IMR-90 (cell line): ENCODE data around the gene KAZN. TPM values are rescaled to one million over a fixed set of nuclear protein-coding genes. Genes with fewer than 3 reads are reported as not detected.

Experiments
- ATAC-seq: fragments of 200-7000 bp; cut with Tn5 transposase; 2 replicates; pipeline ENCODE4 v1.9.1; 2020; ENCODE audit warnings: low read depth, mild to moderate bottlenecking, moderate library complexity
- BruUV-seq: library from RNA; stranded (reverse); fragments of 400-500 nt; replicated peaks from 2 replicates; lab custom pipeline; 2021; lab: Mats Ljungman, UMichigan
- CTCF ChIA-PET: fragments of 300-600 bp; formaldehyde crosslinking; extraction: SDS; loops from one replicate; lab custom pipeline; 2021; ENCODE audit warnings: antibody characterized with exemption; lab: Yijun Ruan, JAX
- POLR2A ChIA-PET: fragments of 300-600 bp; sonication (Branson Sonifier 250); formaldehyde crosslinking; loops from one replicate; lab custom pipeline; 2022; ENCODE audit warnings: antibody characterized with exemption; ENCODE audit not compliant: unreplicated experiment; lab: Charles Lee
- DNase-seq: peaks from one replicate; pipeline ENCODE4 v3.0.0; 2013
- H2AFZ ChIP-seq: replicated peaks from 2 replicates; pipeline ENCODE3; 2013; ENCODE audit warnings: low read length, mild to moderate bottlenecking; ENCODE audit not compliant: poor library complexity
- H2AK5ac ChIP-seq: 2 replicates; pipeline ENCODE4 v1.6.1; 2013; ENCODE audit warnings: low read depth, low read length, inconsistent platforms
- H2AK9ac ChIP-seq: replicated peaks from 2 replicates; pipeline ENCODE3; 2013; ENCODE audit warnings: mild to moderate bottlenecking, low read depth, low read length, moderate library complexity; ENCODE audit not compliant: poor library complexity
- H2BK120ac ChIP-seq: 2 replicates; pipeline ENCODE4 v1.6.1; 2013; ENCODE audit warnings: low read depth, low read length, inconsistent platforms
- H2BK15ac ChIP-seq: 3 replicates; pipeline ENCODE4 v1.6.1; 2013; ENCODE audit warnings: low read depth, low read length, inconsistent platforms
- H2BK20ac ChIP-seq: 2 replicates; pipeline ENCODE4 v1.6.1; 2013; ENCODE audit warnings: low read depth, mild to moderate bottlenecking, inconsistent platforms, low read length, moderate library complexity
- H2BK5ac ChIP-seq: 2 replicates; pipeline ENCODE4 v1.6.1; 2013; ENCODE audit warnings: mild to moderate bottlenecking, low read depth, low read length, inconsistent platforms; ENCODE audit not compliant: poor library complexity, severe bottlenecking
- H3K14ac ChIP-seq: replicated peaks from 2 replicates; pipeline ENCODE4 v1.6.1; 2013; ENCODE audit warnings: low read depth, low read length, inconsistent platforms
- H3K18ac ChIP-seq: 2 replicates; pipeline ENCODE4 v1.6.1; 2013; ENCODE audit warnings: low read depth, low read length, control low read depth
- H3K23ac ChIP-seq: 2 replicates; pipeline ENCODE4 v1.6.1; 2013; ENCODE audit warnings: low read depth, low read length, inconsistent platforms
- H3K27ac ChIP-seq: 2 replicates; pipeline ENCODE4 v1.5.1; 2013; ENCODE audit warnings: mild to moderate bottlenecking, control low read depth, low read length; ENCODE audit not compliant: insufficient read depth
- H3K27me3 ChIP-seq: 2 replicates; pipeline ENCODE4 v1.6.1; 2013; ENCODE audit warnings: low read length; ENCODE audit not compliant: control insufficient read depth, insufficient read depth
- H3K36me3 ChIP-seq: 2 replicates; pipeline ENCODE4 v1.6.1; 2013; ENCODE audit warnings: low read length, mixed read lengths; ENCODE audit not compliant: control insufficient read depth, insufficient read depth
- H3K4ac ChIP-seq: 2 replicates; pipeline ENCODE4 v1.6.1; 2013; ENCODE audit warnings: low read depth, low read length, inconsistent platforms
- H3K4me1 ChIP-seq: 2 replicates; pipeline ENCODE4 v1.6.1; 2013; ENCODE audit warnings: low read length, mixed read lengths; ENCODE audit not compliant: control insufficient read depth, insufficient read depth
- H3K4me2 ChIP-seq: 2 replicates; pipeline ENCODE4 v1.6.1; 2013; ENCODE audit warnings: low read depth, mild to moderate bottlenecking, control low read depth, low read length, moderate library complexity
- H3K4me3 ChIP-seq: 2 replicates; pipeline ENCODE4 v1.5.1; 2013; ENCODE audit warnings: low read depth, mild to moderate bottlenecking, control low read depth, low read length, moderate library complexity; ENCODE audit not compliant: insufficient read depth
- H3K56ac ChIP-seq: 2 replicates; pipeline ENCODE4 v1.6.1; 2013; ENCODE audit warnings: low read length, inconsistent platforms; ENCODE audit not compliant: insufficient read depth; ENCODE audit errors: extremely low read depth
- H3K79me1 ChIP-seq, 2 experiments: 2 replicates each; pipeline ENCODE4 v1.6.1; 2013; ENCODE audit warnings: low read length in 2 of 2, inconsistent platforms in 1 of 2, low read depth in 1 of 2
- H3K9ac ChIP-seq: 2 replicates; pipeline ENCODE4 v1.6.1; 2013; ENCODE audit warnings: low read depth, low read length, control low read depth
- H3K9me1 ChIP-seq: 2 replicates; pipeline ENCODE4 v1.6.1; 2013; ENCODE audit warnings: low read length, inconsistent platforms; ENCODE audit not compliant: insufficient read depth
- H3K9me3 ChIP-seq: 2 replicates; pipeline ENCODE4 v1.6.1; 2013; ENCODE audit warnings: low read length; ENCODE audit not compliant: control insufficient read depth, insufficient read depth
- H4K20me1 ChIP-seq: 2 replicates; pipeline ENCODE4 v1.6.1; 2013; ENCODE audit warnings: low read length, inconsistent platforms; ENCODE audit not compliant: insufficient read depth
- H4K5ac ChIP-seq: 2 replicates; pipeline ENCODE4 v1.6.1; 2013; ENCODE audit warnings: mild to moderate bottlenecking, low read depth, low read length, control low read depth
- H4K8ac ChIP-seq, 2 experiments: 2 replicates each; pipeline ENCODE4 v1.6.1; 2013; ENCODE audit warnings: low read depth in 2 of 2, low read length in 2 of 2, control low read depth in 1 of 2, inconsistent platforms in 1 of 2
- H4K91ac ChIP-seq: 2 replicates; pipeline ENCODE4 v1.6.1; 2013; ENCODE audit warnings: low read depth, low read length, inconsistent platforms; ENCODE audit not compliant: insufficient read depth
- BHLHE40 ChIP-seq: fragments of 150-350 bp; IDR thresholded peaks from 2 replicates; pipeline ENCODE4 v1.6.1; 2016; ENCODE audit warnings: mild to moderate bottlenecking, low read depth, low read length
- CEBPB ChIP-seq: IDR thresholded peaks from 2 replicates; pipeline ENCODE4 v1.6.1; 2012; ENCODE audit warnings: low read depth, low read length, improper control_type of control experiment
- FOS ChIP-seq: fragments of 150-350 bp; IDR thresholded peaks from 2 replicates; pipeline ENCODE4 v1.6.1; 2016; ENCODE audit warnings: low read depth, low read length
- MAFK ChIP-seq: IDR thresholded peaks from 2 replicates; pipeline ENCODE4 v1.6.1; 2012; ENCODE audit warnings: low read depth, low read length, improper control_type of control experiment
- MAZ ChIP-seq: IDR thresholded peaks from 2 replicates; pipeline ENCODE4 v1.6.1; 2012; ENCODE audit warnings: low read depth, mild to moderate bottlenecking, low read length, improper control_type of control experiment, moderate library complexity, borderline replicate concordance
- MXI1 ChIP-seq: IDR thresholded peaks from 2 replicates; pipeline ENCODE4 v1.6.1; 2012; ENCODE audit warnings: low read depth, mild to moderate bottlenecking, low read length, moderate library complexity, borderline replicate concordance
- NFE2L2 ChIP-seq: fragments of 150-350 bp; IDR thresholded peaks from 2 replicates; pipeline ENCODE4 v1.6.1; 2016; ENCODE audit warnings: low read depth, mild to moderate bottlenecking, low read length
- POLR2A ChIP-seq: IDR thresholded peaks from 2 replicates; pipeline ENCODE4 v1.6.1; 2012; ENCODE audit warnings: mild to moderate bottlenecking, low read depth, low read length
- RAD21 ChIP-seq: IDR thresholded peaks from 2 replicates; pipeline ENCODE4 v1.6.1; 2012; ENCODE audit warnings: low read length, improper control_type of control experiment
- RCOR1 ChIP-seq: IDR thresholded peaks from 2 replicates; pipeline ENCODE4 v1.6.1; 2012; ENCODE audit warnings: mild to moderate bottlenecking, low read length, improper control_type of control experiment; ENCODE audit not compliant: insufficient replicate concordance
- RFX5 ChIP-seq: IDR thresholded peaks from 2 replicates; pipeline ENCODE4 v1.8.0; 2012; ENCODE audit warnings: low read depth, mild to moderate bottlenecking, low read length, moderate library complexity
- SMC3 ChIP-seq: fragments of 150-350 bp; IDR thresholded peaks from 2 replicates; pipeline ENCODE4 v1.6.1; 2016; ENCODE audit warnings: low read depth, mild to moderate bottlenecking, antibody characterized with exemption, low read length, moderate library complexity
- WGBS, 2 experiments: methylation state at CpG; one replicate each; pipeline versions ENCODE4 v1.1.5 to v1.1.7; 2013; ENCODE audit warnings: missing lambda C conversion rate in 2 of 2; ENCODE audit not compliant: insufficient read length in 1 of 2; ENCODE audit errors: extremely low coverage in 2 of 2; 5-methylcytosine and 5-hydroxymethylcytosine counted together
- dilution Hi-C: fragments of 300-500 bp; cut with HindIII; formaldehyde crosslinking; loops from one replicate; pipeline ENCODE4 v1.14.3; 2018; ENCODE audit warnings: low sequenced_read_pairs; ENCODE audit not compliant: unreplicated experiment
- in situ Hi-C: fragments of 300-500 bp; cut with MboI; formaldehyde crosslinking; loops from 3 replicates; pipeline ENCODE4 v1.14.3; 2019; ENCODE audit warnings: low sequenced_read_pairs, inconsistent platforms, mixed read lengths
- intact Hi-C: fragments of 100-400 bp; cut with micrococcal nuclease; formaldehyde crosslinking; loops from 2 replicates; pipeline ENCODE4 v1.10.0; 2022
- polyA plus RNA-seq, 3 experiments: library from polyadenylated mRNA; depleted of rRNA; stranded (reverse); fragments of >200 nt; gene quantifications; 2 replicates each; pipeline ENCODE4 v1.2.3, GENCODE V29; 2012; ENCODE audit warnings: low replicate concordance in 1 of 3
- total RNA-seq: library from RNA; depleted of rRNA; stranded (reverse); fragments of >200 nt; gene quantifications from 2 replicates; pipeline ENCODE4 v1.2.3, GENCODE V29; 2012
- TF ChIP-seq, protein P1 (sequence below): fragments of 150-350 bp; IDR thresholded peaks from 2 replicates; pipeline ENCODE4 v1.6.1; 2016; ENCODE audit warnings: low read depth, mild to moderate bottlenecking, low read length, moderate library complexity, borderline replicate concordance
- TF ChIP-seq, protein P2 (sequence below): fragments of 150-350 bp; IDR thresholded peaks from 2 replicates; pipeline ENCODE4 v1.6.1; 2017; ENCODE audit warnings: mild to moderate bottlenecking, antibody characterized with exemption, low read length, low read depth
- TF ChIP-seq, protein P3 (sequence below): conservative IDR thresholded peaks from 2 replicates; pipeline ENCODE4 v1.5.1; 2012; ENCODE audit warnings: mild to moderate bottlenecking, low read depth, low read length, improper control_type of control experiment

KAZN gene
- total and polyA plus RNA-seq, 2 of the 4 experiments (the other 2 are of a cell fraction), result 5.2 to 10.5 TPM

DNA sequence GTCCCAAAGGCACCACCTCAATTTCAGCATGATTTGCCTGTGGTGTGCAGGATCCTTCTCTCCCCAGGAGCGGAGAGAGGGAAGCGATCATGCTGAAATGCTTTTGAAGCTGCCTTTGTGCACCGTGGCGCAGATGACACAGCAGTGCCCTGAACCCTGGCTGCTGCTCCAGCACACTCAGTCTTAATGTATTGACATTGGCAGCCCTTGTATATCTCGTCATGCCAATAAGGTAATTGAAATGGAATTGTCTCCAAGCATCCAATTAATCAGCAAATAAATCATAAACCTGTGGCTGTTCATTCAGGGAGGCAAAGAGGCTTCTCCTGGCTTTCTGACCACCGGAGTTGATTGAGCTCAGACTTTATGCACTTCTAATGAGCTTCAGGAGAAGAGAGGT, 139.8 kb downstream of the KAZN start:
- Histone ChIP-seq H3K56ac (no peak overlapping the region), H3K9me3 (no peaks in the 10 kb centered on the region), H3K4me3 (no peak overlapping the region), H2AK9ac (no peak overlapping the region), H2AK5ac (no peak overlapping the region), H4K8ac (no peak overlapping the region), H2BK20ac (no peak overlapping the region), H3K9ac (no peak overlapping the region), H3K27me3 (no peaks in the 10 kb centered on the region; the same call in 1 of the 2 replicates), H3K23ac (no peak overlapping the region), H3K27ac (no peak overlapping the region), H3K36me3 (no peaks in the 10 kb centered on the region), H4K20me1 (no peaks in the 10 kb centered on the region), H3K4ac (no peak overlapping the region), H2BK15ac (no peak overlapping the region), H3K9me1 (peaks cover 8% of the 10 kb centered on the region), H3K79me1 (no peaks in the 10 kb centered on the region), H2BK120ac (no peak overlapping the region), H3K18ac (no peak overlapping the region), H2BK5ac (no peak overlapping the region), H3K4me2 (no peak overlapping the region), H3K14ac (no peak overlapping the region), H3K4me1 (peaks cover 17% of the 10 kb centered on the region), H4K91ac (no peak overlapping the region), H2AFZ (no peak overlapping the region), H4K5ac (no peak overlapping the region)
- BruUV-seq, result no TSS peak
- intact Hi-C loops (no loop called here), dilution Hi-C loops (no loop called here), in situ Hi-C loops (no loop called here)
- ATAC-seq (no peak), DNase-seq (no peak)
- TF ChIP-seq CEBPB (no peak), RCOR1 (no peak), FOS (no peak), MAFK (no peak), MXI1 (no peak), POLR2A (no peak), MAZ (no peak), RAD21 (no peak), SMC3 (no peak), RFX5 (no peak), BHLHE40 (no peak), NFE2L2 (no peak)
- TF ChIP-seq, protein P1, sequence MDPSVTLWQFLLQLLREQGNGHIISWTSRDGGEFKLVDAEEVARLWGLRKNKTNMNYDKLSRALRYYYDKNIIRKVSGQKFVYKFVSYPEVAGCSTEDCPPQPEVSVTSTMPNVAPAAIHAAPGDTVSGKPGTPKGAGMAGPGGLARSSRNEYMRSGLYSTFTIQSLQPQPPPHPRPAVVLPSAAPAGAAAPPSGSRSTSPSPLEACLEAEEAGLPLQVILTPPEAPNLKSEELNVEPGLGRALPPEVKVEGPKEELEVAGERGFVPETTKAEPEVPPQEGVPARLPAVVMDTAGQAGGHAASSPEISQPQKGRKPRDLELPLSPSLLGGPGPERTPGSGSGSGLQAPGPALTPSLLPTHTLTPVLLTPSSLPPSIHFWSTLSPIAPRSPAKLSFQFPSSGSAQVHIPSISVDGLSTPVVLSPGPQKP, result no peak
- TF ChIP-seq, protein P2, sequence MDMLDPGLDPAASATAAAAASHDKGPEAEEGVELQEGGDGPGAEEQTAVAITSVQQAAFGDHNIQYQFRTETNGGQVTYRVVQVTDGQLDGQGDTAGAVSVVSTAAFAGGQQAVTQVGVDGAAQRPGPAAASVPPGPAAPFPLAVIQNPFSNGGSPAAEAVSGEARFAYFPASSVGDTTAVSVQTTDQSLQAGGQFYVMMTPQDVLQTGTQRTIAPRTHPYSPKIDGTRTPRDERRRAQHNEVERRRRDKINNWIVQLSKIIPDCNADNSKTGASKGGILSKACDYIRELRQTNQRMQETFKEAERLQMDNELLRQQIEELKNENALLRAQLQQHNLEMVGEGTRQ, result no peak
- TF ChIP-seq, protein P3, sequence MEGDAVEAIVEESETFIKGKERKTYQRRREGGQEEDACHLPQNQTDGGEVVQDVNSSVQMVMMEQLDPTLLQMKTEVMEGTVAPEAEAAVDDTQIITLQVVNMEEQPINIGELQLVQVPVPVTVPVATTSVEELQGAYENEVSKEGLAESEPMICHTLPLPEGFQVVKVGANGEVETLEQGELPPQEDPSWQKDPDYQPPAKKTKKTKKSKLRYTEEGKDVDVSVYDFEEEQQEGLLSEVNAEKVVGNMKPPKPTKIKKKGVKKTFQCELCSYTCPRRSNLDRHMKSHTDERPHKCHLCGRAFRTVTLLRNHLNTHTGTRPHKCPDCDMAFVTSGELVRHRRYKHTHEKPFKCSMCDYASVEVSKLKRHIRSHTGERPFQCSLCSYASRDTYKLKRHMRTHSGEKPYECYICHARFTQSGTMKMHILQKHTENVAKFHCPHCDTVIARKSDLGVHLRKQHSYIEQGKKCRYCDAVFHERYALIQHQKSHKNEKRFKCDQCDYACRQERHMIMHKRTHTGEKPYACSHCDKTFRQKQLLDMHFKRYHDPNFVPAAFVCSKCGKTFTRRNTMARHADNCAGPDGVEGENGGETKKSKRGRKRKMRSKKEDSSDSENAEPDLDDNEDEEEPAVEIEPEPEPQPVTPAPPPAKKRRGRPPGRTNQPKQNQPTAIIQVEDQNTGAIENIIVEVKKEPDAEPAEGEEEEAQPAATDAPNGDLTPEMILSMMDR, result no peak
- ChIA-PET POLR2A (no interaction called here), CTCF (no interaction called here)
- WGBS, 2 experiments, result no CpG with 5 or more reads among the region's 6 CpGs
